Measurements from ENCODE around the gene ARL14EPL.

DNA sequence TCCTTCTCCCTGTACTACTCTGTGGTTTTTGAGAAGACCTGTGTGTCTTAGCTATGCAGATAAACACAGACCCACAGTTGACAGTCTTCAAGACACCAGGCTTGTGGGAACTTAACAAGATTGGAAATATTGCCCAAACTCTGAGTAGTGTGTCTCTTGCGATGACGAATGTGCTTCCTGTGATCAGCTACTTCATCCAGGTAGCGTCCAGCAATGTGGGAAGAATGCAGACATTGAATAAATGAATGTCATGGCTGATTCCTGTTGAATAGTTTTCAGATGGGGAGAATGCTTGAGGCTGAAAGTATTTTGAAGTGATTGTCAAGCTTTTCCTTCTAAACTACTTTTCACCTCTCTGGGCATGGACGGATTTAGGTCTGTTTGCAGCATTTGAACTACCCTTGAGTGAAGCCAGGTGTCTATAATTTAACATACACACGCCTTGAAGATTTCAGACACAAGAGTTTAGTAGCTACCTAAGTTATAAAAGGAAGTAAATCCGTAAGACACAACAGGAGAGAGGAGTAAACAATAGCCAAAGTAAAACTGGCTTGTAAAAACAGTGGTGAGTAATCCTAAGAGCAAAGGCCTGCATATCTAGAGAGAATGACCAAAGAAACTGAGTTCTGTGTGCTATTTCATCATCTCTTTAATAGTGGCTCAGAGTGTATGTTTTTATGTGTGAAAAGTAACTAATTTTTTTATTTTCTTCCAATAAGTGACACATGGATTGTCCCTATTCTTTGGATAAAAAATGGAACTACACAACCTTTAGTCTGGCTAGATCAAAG is 30.0 kb upstream of the ARL14EPL start:
- TF ChIP-seq, protein P1, sequence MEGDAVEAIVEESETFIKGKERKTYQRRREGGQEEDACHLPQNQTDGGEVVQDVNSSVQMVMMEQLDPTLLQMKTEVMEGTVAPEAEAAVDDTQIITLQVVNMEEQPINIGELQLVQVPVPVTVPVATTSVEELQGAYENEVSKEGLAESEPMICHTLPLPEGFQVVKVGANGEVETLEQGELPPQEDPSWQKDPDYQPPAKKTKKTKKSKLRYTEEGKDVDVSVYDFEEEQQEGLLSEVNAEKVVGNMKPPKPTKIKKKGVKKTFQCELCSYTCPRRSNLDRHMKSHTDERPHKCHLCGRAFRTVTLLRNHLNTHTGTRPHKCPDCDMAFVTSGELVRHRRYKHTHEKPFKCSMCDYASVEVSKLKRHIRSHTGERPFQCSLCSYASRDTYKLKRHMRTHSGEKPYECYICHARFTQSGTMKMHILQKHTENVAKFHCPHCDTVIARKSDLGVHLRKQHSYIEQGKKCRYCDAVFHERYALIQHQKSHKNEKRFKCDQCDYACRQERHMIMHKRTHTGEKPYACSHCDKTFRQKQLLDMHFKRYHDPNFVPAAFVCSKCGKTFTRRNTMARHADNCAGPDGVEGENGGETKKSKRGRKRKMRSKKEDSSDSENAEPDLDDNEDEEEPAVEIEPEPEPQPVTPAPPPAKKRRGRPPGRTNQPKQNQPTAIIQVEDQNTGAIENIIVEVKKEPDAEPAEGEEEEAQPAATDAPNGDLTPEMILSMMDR (IDR thresholded peaks at IDR 0.05): no peak
- no peak for TF ChIP-seq POLR2A (IDR thresholded peaks at IDR 0.05)
